Measurements from ENCODE around the gene MINAR2.

MINAR2 gene

GRCh38 chr5:129773376-129773775, 25.5 kb downstream of the MINAR2 start:
- DNase-seq: no peak

GRCh38 chr5:129781594-129781993, 33.7 kb downstream of the MINAR2 start:
- DNase-seq: no peak

- no peak for DNase-seq
Measured at GRCh38 chr5:129803403-129803802, 55.5 kb downstream of the MINAR2 start.

DNA sequence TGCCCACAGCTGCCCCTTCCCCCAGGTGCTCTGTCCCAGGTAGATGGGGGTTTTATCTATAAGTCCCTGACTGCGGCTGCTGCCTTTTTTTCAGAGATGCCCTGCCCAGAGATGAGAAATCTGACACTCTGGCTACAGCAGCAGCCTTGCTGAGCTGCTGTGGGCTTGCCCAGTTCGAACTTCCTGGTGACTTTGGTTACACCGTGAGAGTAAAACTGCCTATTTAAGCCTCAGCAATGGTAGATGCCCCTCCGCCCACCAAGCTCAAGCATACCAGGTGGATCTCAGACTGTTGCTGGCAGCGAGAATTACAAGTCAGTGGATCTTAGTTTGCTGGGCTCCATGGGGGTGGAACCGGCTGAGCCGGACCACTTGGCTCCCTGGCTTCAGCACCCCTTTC, 56.8 kb downstream of the MINAR2 start:
- no peak for DNase-seq

DNA sequence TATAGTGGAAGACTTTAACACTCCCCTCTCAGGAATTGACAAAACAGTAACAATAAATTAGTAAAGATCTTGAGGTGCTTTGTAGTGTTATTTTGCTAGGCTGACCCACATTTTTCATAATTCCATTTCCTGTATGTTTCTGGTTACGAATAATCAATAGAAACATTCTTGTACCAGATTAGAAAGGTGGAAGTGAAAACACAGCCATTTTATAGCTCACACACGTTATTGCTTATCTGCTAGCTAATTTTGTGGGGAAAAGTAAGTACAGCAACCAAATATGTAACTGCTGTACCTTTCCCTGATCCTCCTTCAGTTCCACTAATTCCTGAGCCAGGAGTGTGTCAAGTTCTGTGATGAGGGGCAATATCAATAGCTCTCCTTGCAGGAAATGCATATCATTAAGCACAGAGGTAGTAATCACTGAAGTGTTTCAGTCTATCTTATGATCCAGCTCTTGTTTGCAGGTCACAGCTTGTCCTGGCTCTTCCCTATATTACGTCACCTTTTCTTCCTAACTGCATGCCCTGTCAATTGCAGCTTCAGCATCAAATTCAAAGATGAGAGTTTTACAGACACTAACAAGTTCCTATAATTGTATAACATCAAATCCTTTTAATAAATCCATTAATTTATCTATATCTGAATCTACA, 59.4 kb downstream of the MINAR2 start:
- no peak for DNase-seq
